HepG2 (cell line): ENCODE results near the gene CHN2. TPM values are rescaled to one million over a fixed set of nuclear protein-coding genes. Genes with fewer than 3 reads are reported as not detected.

Experiments
- ARID3A ChIP-seq: IDR thresholded peaks from 2 replicates; pipeline ENCODE4 v1.6.1; 2012; ENCODE audit warnings: low read depth, low read length, improper control_type of control experiment
- CBX2 ChIP-seq, 2 experiments: fragments of 200-600 bp in 1 of 2; sonication (generic); formaldehyde crosslinking in 1 of 2; IDR thresholded peaks; 2 replicates each; pipeline versions ENCODE4 v1.7.0 to v1.8.1; 2018 to 2022; ENCODE audit warnings: low read depth in 2 of 2, low read length in 1 of 2, mild to moderate bottlenecking in 1 of 2, missing genetic modification reagents in 1 of 2
- CREB1 ChIP-seq, 2 experiments: fragments of 450-650 bp in 1 of 2; IDR thresholded peaks; 2 replicates each; pipeline ENCODE4 v1.6.1; 2016 to 2017; ENCODE audit warnings: control low read depth in 1 of 2, mild to moderate bottlenecking in 1 of 2, missing compliant biosample characterization in 1 of 2, missing genetic modification characterization in 1 of 2
- CTCF ChIP-seq: sonication (generic); formaldehyde crosslinking; IDR thresholded peaks from 2 replicates; pipeline ENCODE4 v1.5.0; 2020; ENCODE audit warnings: mild to moderate bottlenecking, missing genetic modification reagents, moderate library complexity
- IRF9 ChIP-seq: sonication (generic); formaldehyde crosslinking; IDR thresholded peaks from 2 replicates; pipeline ENCODE4 v1.8.0; 2022; ENCODE audit warnings: missing genetic modification reagents, mild to moderate bottlenecking, borderline replicate concordance
- KLF9 ChIP-seq: IDR thresholded peaks from 2 replicates; pipeline ENCODE4 v1.6.1; 2016; ENCODE audit warnings: low read depth
- MAFG ChIP-seq: sonication (generic); formaldehyde crosslinking; IDR thresholded peaks from 2 replicates; pipeline ENCODE4 v1.5.1; 2020; ENCODE audit warnings: mild to moderate bottlenecking, missing genetic modification reagents
- NR2F2 ChIP-seq: IDR thresholded peaks from 2 replicates; pipeline ENCODE4 v1.6.1; 2012; ENCODE audit warnings: low read depth, inconsistent platforms, borderline replicate concordance
- PHF21A ChIP-seq: sonication (generic); formaldehyde crosslinking; IDR thresholded peaks from 2 replicates; pipeline ENCODE4 v1.5.0; 2020; ENCODE audit warnings: mild to moderate bottlenecking, missing genetic modification reagents
- PHF8 ChIP-seq: sonication (generic); formaldehyde crosslinking; IDR thresholded peaks from 2 replicates; pipeline ENCODE4 v1.5.0; 2020; ENCODE audit warnings: missing genetic modification reagents
- RBFOX2 ChIP-seq: fragments of 200-400 bp; formaldehyde crosslinking; IDR thresholded peaks from 2 replicates; pipeline ENCODE4 v1.6.1; 2017; ENCODE audit warnings: low read depth, mild to moderate bottlenecking, low read length
- RFX1 ChIP-seq: fragments of 450-650 bp; IDR thresholded peaks from 2 replicates; pipeline ENCODE4 v1.6.1; 2017
- RFX5 ChIP-seq: IDR thresholded peaks from 2 replicates; pipeline ENCODE4 v1.6.1; 2011; ENCODE audit warnings: low read depth, low read length, improper control_type of control experiment
- SIX1 ChIP-seq: sonication (generic); formaldehyde crosslinking; IDR thresholded peaks from 2 replicates; pipeline ENCODE4 v1.4.0; 2020; ENCODE audit warnings: missing genetic modification reagents, borderline replicate concordance
- THAP11 ChIP-seq: IDR thresholded peaks from 2 replicates; pipeline ENCODE4 v1.6.1; 2016; ENCODE audit warnings: missing biosample characterization, missing genetic modification reagents
- THYN1 ChIP-seq: sonication (generic); formaldehyde crosslinking; IDR thresholded peaks from 2 replicates; pipeline ENCODE4 v1.8.1; 2023; ENCODE audit warnings: low read depth, mild to moderate bottlenecking, moderate library complexity, missing genetic modification reagents, borderline replicate concordance
- ZNF136 ChIP-seq: sonication (generic); formaldehyde crosslinking; IDR thresholded peaks from 2 replicates; pipeline ENCODE4 v1.8.1; 2022; ENCODE audit warnings: low read depth, mild to moderate bottlenecking, moderate library complexity, missing genetic modification reagents
- ZNF276 ChIP-seq: sonication (generic); formaldehyde crosslinking; IDR thresholded peaks from 2 replicates; pipeline ENCODE4 v1.4.0; 2020; ENCODE audit warnings: mild to moderate bottlenecking, low read depth, missing genetic modification reagents
- ZNF44 ChIP-seq: sonication (generic); formaldehyde crosslinking; IDR thresholded peaks from 2 replicates; pipeline ENCODE4 v1.5.1; 2020; ENCODE audit warnings: mild to moderate bottlenecking, missing genetic modification reagents
- ZNF501 ChIP-seq: sonication (generic); formaldehyde crosslinking; IDR thresholded peaks from 2 replicates; pipeline ENCODE4 v1.5.1; 2020; ENCODE audit warnings: mild to moderate bottlenecking, moderate library complexity, missing genetic modification reagents
- ZNF549 ChIP-seq: sonication (generic); formaldehyde crosslinking; IDR thresholded peaks from 2 replicates; pipeline ENCODE4 v1.5.0; 2020; ENCODE audit warnings: missing genetic modification reagents
- ZNF580 ChIP-seq: IDR thresholded peaks from 2 replicates; pipeline ENCODE4 v1.6.1; 2016; ENCODE audit warnings: low read depth, borderline replicate concordance
- ZSCAN5A ChIP-seq: sonication (generic); formaldehyde crosslinking; IDR thresholded peaks from 2 replicates; pipeline ENCODE4 v1.8.0; 2022; ENCODE audit warnings: mild to moderate bottlenecking, missing genetic modification reagents, borderline replicate concordance
- polyA plus RNA-seq, 8 experiments: library from polyadenylated mRNA; depleted of rRNA in 3 of 8; stranded (reverse) in 7 of 8; unstranded in 1 of 8; fragments of >200 nt; fragmentation: Illumina TruSeq in 4 of 8; extraction: Trizol in 4 of 8; gene quantifications; 2 replicates each; pipeline versions ENCODE4 v1.2.1 to v1.2.3, GENCODE V29; 2011 to 2016; ENCODE audit warnings: low read depth in 4 of 8, missing spikeins in 1 of 8, mixed read lengths in 1 of 8; ENCODE audit not compliant: insufficient read depth in 1 of 8
- total RNA-seq, 5 experiments: library from RNA; depleted of rRNA; stranded (reverse); fragments of >200 nt; fragmentation: Illumina TruSeq; extraction: Trizol; gene quantifications; 2 replicates each; pipeline ENCODE4 v1.2.3, GENCODE V29; 2016; ENCODE audit warnings: low read depth in 1 of 5

CHN2 gene
- total and polyA plus RNA-seq, 2 of the 13 experiments (the other 11 are each of a cell fraction or from before 2014, with no cell fraction given): 23.5 to 30.5 TPM

GRCh38 chr7:29405891-29406290 is 211.3 kb downstream of the CHN2 start (continued):
- TF ChIP-seq CTCF (CRISPR knock-in tag) (peak; percentile 11; the same call in 1 of the 2 replicates), PHF21A (CRISPR knock-in tag) (peak; percentile 68; the same call in 1 of the 2 replicates), MAFG (CRISPR knock-in tag) (no peak), ZNF580 (no peak), ZSCAN5A (CRISPR knock-in tag) (no peak), NR2F2 (no peak), IRF9 (CRISPR knock-in tag) (no peak), SIX1 (CRISPR knock-in tag) (no peak), ZNF136 (CRISPR knock-in tag) (no peak), RBFOX2 (no peak), ZNF549 (CRISPR knock-in tag) (no peak), RFX1 (no peak), PHF8 (no peak), ARID3A (no peak; the same call in 1 of the 2 replicates), CREB1 (IDR thresholded peaks at IDR 0.05) (no peak), CREB1 (CRISPR knock-in tag; IDR thresholded peaks at IDR 0.05) (no peak), ZNF501 (CRISPR knock-in tag) (peak; percentile 59; the same call in 1 of the 2 replicates), ZNF44 (CRISPR knock-in tag) (no peak), THYN1 (CRISPR knock-in tag) (no peak), KLF9 (no peak), RFX5 (no peak), CBX2 (IDR thresholded peaks at IDR 0.05; ENCODE audit: low read depth, low read length) (no peak), CBX2 (CRISPR knock-in tag; IDR thresholded peaks at IDR 0.05; ENCODE audit: low read depth) (no peak), ZNF276 (CRISPR knock-in tag) (no peak), THAP11 (no peak)
